ENCODE measurements around the gene HIGD1A.

Gene HIGD1A

DNA sequence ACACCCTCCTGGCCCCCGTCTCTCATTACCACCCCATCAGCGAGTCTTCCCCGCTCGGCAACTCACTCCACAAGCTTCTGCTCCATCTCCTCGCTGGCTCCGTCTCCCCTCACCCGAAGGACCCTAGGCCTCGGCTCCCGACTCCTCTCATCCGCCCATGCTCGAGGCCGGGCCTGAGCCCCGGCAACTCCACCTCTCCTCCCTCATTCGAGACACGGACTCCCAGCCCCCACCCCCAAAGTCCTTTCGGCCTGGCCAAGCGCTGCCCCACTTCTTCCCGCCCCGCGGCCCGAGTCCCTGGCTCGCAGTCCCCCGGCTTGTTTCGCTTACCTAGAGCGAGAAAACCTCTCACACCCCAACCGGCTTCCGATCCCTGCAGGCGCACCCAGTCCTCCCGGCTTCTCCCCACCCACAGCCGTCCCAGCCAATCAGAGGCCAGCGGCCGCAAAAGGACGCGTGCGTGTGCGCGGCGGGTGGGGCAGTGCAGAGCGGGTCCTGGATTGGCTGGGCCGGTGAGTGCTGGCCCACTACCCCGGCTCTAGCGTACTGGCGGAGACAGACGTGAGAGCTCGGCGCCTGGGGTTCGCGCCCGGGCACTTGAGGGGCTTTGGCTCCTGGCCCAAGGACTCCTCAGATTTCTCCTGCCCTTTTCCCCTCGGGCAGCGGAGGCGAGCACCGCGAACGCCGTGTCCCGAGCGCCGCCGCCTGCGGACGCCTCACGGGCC, at the start of gene HIGD1A:
Gene HIGD1A (minus strand): TSS at position 385 of the 725 bp plus-strand sequence. CDS start 10,237 bp downstream, outside the sequence.
- DNase-seq (ENCODE audit: low spot score) = peak; percentile 98

DNA sequence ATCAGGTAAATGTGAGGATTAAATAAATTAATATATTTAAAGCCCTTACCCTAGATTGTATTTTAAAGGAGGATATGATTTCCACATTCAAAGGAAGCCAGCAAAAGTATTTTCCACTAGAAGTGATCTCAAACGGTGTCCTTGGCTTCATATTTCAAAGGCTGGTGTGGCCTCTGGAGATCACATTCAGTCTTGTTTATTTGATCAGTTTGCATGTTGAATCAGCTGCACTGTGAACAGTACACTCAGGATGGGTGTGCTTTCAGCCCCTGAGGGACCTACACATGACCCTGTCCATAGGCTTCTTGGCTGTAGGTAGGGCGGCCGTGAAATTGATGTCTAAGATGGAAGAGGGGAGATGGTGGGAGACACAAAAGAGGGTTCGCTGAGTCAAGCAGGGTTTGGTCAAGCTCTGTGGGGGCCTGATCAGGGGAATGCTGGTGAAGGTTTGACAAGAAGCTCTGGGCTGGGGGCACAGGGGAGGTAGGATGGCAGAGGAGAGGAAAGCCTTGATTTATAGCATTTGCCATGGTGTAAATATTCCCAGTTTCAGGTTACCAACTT, 49.5 kb upstream of the HIGD1A start:
- DNase-seq (ENCODE audit: low spot score) = no peak

GRCh38 chr3:42853056-42853455, 48.8 kb upstream of the HIGD1A start:
- DNase-seq (ENCODE audit: low spot score) = no peak

DNA sequence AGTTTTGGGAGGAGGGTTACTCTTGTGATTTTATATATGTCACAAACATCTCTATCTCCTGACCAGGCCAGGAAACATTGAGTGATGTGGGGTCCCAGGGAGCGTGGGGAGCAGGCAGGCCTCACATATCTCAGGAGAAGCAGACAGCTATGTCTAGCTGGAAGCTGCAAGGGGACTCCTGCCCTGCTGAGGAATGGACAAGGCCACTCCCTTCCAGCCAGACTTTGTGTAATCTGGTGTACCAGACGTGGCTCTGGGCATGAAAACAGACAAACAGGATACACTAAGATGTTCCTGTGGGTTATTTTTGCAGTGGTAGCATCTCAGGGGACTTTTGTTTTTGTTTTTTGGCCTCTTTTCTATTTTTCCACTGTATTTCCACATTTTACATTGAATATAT, 48.2 kb upstream of the HIGD1A start:
- no peak for DNase-seq (ENCODE audit: low spot score)

- no peak for DNase-seq (ENCODE audit: low spot score)
Observed at GRCh38 chr3:42851228-42851834, 47.0 kb upstream of the HIGD1A start.

GRCh38 chr3:42850263-42850662, 46.0 kb upstream of the HIGD1A start:
- DNase-seq (ENCODE audit: low spot score) = no peak

DNA sequence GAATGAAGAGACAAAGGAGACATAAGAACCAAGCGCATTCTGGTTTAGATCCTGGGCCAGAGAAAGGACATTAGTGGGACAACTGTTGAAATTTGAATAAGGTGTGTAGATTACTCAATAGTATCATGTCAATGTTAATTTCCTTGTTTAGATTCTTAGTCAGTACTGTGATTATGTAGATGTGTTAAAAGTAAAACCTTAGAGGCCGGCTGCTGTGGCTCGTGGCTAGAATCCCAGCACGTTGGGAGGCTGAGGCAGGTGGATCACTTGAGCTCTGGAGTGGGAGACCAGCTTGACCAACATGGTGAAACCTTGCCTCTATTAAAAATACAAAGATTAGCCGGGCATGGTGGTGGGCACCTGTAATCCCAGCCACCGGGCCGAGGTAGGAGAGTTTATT, 44.7 kb upstream of the HIGD1A start:
- DNase-seq (ENCODE audit: low spot score) = no peak

DNA sequence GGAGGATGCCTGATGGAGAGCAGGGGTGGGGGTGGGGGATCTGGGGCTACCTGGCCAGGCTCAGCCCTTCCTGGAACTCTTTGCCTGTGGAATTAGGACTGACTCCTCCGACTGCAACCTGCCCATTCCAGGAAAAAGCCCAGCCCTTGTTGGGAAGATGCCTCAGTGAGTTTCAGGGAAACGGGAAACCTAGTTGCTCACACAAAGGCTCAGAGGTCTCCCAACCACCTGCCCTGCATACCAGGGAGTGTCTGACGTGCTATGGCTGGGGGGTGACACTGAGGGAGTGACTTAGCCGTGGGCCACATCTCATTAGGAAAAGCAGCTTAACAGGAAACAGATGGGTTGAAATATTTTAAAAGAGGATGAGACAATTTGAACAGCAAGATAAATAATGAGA, 43.4 kb upstream of the HIGD1A start:
- no peak for DNase-seq (ENCODE audit: low spot score)

GRCh38 chr3:42846685-42847522, 42.6 kb upstream of the HIGD1A start:
- DNase-seq (ENCODE audit: low spot score) = no peak

DNA sequence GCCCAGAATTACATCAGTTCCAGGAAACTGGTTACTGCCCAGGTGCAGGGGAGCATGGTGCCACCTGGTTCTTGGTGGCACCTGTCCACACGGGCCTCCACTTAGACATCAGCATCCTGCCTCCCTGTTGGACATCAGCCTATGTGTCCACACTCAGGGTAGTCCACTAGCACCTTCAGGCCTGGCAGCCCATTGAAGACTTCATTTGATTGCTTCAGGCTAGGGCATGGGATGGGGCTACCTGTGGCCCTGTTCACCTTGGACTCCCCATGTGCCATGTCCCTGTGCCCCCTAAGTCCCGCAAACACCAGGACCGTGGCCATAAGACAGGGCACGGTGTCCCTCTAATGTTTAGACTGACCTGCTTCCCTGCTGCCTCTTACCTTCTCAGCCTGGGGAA, 40.5 kb upstream of the HIGD1A start:
- no peak for DNase-seq (ENCODE audit: low spot score)

DNA sequence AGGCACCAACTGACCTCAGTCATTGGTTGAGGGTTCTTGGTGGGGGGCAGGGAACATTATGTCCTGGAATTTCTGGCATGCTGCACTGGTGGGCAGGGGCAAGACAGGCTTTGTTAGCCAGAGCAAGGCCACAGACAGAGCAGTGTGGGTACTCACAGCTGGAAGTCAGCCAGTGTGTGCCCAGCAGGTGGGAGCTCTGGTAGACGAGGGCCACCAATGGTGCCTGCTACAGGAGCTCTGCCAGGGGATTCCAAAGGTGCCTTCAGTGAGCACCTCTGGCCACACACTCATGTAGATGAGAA, 40.1 kb upstream of the HIGD1A start:
- no peak for DNase-seq (ENCODE audit: low spot score)

DNA sequence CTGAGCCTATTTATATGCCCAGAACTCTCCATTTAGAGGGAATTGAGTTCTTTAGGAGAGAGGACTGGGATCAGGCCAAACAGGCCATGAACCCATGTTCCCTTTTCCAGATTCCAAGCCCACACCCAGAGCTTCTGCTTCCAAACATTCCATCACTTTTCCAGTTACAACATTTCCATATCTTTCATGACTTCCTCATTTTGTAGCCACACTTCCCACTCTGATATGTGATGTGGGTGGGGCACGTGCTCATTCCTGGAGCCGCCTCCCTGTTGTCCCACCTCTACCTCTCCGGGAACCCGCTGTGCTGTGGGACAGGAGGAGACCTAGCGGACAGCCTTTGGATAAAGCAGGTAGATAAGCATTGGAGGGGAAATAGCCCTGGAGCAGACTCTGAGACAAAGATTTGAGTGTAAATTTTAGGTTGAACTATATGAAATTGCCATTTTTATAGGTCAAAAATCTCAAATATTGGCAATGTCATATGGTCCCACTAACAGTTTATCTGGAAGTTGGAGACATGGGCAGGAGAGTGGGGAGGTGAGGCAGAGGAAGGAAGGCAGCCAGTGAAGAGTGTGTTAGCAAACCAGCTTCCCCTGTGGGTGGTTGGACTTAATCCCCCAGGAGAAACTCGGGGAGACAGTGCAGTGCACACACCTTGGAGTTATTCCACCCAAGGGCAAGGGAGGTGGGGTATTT, 39.6 kb upstream of the HIGD1A start:
- no peak for DNase-seq (ENCODE audit: low spot score)

DNA sequence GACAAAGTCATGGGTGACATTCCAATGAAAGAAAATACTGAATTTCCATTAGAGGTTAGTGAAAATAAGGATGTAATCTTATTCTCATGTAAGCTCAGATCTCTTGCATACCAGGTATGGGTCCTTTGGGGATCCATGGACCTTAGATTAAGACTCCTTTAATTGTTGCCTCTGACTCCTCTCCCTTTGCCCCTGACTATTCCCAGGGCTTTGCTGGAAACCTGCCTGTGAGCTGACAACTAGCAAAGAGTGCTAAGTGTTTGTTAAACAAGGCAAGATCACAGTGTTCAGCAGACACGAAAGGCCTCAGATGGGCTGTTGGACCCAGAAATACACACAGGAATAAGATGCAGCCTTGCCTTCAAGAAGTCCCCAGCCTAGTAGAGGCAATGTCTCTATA, 37.0 kb upstream of the HIGD1A start:
- no peak for DNase-seq (ENCODE audit: low spot score)

DNA sequence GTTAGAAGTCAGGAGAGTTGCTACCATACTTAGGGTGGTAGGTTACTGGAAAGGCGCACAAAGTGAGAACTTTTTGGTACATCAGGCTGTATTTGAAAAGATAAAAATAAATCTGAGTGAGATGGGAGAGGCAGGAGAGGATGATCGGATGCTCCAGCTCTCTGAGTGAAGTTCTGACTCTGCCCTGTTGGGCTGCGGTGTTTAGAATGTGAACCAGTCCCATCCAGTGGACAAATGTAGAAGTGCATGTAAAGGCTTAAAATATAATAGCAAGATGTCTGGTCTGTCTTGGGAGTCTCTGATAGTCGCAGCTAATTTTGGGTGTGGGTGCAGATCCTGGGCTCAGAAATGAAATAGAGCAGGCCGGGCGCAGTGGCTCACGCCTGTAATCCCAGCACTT, 35.3 kb upstream of the HIGD1A start:
- peak; percentile 70 for DNase-seq (ENCODE audit: low spot score)

GRCh38 chr3:42838571-42838970, 34.3 kb upstream of the HIGD1A start:
- DNase-seq (ENCODE audit: low spot score) = no peak

DNA sequence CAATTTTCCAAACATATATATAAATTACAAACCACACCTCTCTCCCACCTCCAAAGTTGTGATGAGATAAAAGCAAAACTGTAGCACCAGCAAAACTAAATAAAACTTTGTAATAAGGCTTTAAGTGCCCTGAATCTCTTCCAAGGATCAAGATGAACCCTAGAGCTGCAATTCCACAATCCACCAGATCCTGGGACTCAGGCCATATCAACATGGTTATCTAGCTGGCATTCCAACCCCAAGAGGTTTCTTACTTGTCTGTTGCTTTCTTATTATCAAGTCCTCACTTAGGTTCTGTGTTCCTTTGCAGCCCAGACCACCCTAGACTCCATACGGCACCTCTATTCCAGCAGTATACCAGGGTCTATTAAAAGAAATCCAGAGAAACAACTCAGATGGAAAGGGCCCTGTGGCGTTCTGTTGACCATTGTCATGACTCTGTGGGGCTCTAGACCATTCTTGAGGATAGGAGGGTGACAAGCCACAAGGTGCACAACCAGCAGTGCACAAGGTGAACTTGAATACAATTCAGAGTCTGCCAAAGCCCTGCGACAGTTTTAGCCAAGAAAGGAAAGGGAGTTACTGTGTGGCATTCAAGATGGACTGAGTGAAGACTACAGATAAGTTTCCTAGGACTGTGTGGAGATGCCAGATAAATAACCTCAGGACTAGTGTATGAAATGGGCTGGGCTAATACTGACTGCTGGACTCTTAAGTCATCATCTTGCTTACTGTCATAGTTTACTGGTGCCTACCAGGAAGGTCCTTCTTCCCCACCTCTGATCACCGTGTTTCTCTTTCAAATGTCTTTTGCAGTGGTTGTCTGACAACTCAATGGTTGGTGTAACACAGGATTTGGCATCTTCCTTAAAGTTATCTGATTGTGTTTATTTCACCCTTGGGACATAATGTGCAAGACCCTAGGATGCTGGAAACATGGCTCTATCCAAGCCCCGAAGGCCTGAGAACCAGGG, 32.1 kb upstream of the HIGD1A start:
- DNase-seq (ENCODE audit: low spot score) = no peak

- DNase-seq (ENCODE audit: low spot score) = peak; percentile 62
Observed at GRCh38 chr3:42831321-42831713, 27.0 kb upstream of the HIGD1A start.

DNA sequence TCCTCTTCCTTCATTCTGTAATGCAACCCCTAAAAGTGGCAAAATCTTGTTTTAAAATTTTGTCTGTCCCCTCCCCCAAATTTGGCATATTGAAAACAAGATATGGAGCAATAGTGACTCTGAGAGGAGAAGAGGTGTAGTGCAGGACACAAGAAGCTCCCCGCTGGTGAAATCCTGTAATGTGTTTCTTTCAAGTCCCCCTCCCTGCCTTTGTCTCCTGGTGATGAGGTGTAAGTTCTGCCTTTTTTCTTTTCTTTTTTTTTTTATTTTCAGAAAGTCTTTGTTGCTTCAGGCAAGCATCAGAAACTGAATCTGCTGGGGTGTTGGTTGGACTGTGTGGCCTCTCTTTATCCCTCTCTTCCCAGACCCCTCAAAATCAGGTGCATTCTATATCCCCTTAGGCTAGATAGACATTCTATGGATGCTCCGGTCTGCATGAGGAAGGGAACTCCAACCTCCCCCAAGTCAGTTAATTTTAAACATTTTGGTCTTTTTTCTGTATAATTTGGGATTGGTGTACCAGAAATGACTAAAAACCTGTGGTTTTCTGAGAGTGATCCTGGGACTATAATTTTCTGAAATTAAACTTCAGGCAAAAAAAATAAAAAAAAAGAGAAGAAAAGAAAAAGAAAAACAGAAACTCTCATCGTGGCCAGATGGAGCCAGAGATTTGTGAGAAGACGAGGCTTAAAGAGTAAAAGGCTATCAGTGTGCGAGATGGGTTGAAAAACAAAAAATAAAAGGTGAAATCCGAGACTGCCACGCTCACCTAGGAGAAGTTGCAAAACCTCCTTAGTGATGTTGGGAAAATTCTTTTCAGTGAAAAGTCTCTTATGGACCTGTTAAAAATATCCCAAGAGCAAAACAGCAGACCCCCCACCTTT, 26.4 kb upstream of the HIGD1A start:
- DNase-seq (ENCODE audit: low spot score) = peak; percentile 29

DNA sequence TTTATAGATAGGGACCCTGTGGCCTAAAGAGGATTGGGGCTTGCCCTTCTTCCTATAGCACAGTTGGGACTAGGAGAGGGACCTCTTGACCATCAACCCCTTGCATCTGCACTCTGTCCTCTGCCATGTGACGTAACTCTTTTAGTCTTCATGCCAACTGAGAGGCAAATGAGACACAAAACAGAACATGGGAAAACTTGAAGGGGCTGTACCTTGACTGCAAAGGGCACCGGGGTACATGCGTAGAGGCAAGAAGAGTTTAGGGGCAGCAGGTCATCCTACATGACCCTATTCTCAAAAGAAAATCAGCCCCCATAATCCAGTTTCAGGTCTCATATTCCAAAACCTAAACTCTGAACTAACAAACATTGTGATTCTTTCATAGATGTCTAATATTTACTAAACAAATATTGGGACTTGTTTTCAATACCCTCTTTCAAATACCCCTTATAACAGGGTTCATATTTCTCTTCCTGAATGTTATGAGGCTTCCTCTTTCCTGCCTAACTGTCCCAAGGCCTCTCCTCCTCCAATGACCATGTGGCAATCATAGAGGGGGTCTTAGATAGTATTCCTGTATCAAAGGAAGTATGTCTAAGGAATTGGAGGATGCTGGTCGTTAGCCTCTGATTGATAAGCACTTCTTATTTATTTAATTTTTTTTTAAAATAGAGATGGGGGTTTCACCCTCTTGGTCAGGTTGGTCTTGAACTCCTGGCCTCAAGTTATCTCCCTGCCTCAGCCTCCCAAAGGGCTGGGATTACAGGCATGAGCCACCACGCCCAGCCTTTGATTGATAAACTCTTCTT, 25.5 kb upstream of the HIGD1A start:
- no peak for DNase-seq (ENCODE audit: low spot score)
